Measurements from ENCODE around the gene ZNF609.

The ZNF609 gene

DNA sequence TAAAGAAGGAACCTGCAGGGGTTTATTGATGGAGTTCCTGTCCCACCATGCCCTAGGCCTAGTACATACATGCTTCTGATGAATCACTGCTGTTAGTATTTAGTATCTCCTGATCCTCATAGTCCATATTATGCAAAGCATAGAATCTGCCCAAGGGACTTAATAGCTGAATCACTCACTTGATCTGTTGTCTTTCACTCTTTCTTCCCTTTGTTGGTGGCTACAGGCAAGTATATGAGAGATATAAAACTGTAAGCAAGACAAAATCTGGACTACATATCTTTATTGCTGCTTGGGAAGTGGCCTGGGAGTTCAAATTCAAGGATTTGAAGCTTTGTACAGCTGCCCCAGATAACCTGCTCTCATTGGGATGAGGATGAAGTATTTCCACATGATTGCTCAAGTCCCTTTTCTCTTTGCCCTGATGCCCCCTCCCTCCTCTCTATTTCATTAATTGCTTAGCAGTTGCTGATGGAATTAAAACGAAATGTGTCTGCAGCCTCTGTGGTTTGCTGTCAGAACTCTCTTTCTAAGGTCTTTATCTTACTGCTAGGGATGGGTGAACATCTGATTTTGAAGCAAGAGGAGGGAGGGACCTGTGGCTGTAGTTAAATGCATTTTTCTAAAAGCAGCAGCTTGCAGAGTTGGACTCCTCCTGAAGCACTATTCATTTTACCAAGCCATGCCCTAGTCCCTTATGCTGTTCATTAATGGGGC is 114.1 kb downstream of the ZNF609 start:
- no peak overlapping the region for H3K4me3 ChIP-seq (replicated peaks; ENCODE audit: low read depth, low read length)
- no peak for DNase-seq (ENCODE audit: extremely low read depth, low read depth)
- no peak for TF ChIP-seq CTCF (IDR thresholded peaks at IDR 0.05; ENCODE audit: low read depth, low read length, missing control alignments)

DNA sequence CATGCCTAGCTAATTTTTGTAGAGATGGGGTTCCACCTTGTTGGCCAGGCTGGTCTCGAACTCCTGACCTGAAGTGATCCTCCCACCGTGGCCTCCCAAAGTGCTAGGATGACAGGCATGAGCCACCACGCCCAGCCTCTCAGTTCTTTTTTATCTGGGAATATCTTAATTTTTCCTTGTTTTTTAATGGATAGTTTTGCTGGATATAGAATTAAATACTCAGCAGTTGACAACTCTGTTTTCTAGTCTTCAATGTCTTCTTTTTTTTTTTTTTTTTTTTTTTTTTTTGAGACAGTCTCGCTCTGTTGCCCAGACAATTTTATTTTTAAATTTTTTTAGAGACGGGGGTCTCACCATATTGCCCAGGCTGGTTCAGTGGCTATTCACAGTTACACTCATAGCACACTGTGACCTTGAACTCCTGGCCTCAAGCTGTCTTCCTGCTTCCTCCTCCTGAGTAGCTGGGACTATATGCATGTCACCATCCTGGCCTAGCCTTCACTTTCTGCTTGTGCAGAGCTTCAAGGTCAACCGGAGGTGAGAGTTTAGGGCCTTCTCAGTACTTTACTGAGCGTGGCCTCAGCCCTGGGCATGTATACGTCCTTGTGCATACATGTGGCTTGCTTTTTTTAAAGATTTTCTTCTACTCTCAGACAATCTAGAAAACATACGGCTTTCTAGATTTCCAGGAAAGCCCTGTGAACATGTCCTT is 120.5 kb downstream of the ZNF609 start:
- DNase-seq (ENCODE audit: extremely low read depth, low read depth): no peak
- TF ChIP-seq CTCF (IDR thresholded peaks at IDR 0.05; ENCODE audit: low read depth, low read length, missing control alignments): no peak
- no peak overlapping the region for H3K4me3 ChIP-seq (replicated peaks; ENCODE audit: low read depth, low read length)

GRCh38 chr15:64581408-64581761 is 121.0 kb downstream of the ZNF609 start:
- TF ChIP-seq CTCF (IDR thresholded peaks at IDR 0.05; ENCODE audit: low read depth, low read length, missing control alignments): no peak
- DNase-seq (ENCODE audit: extremely low read depth, low read depth): no peak
- no peak overlapping the region for H3K4me3 ChIP-seq (replicated peaks; ENCODE audit: low read depth, low read length)

DNA sequence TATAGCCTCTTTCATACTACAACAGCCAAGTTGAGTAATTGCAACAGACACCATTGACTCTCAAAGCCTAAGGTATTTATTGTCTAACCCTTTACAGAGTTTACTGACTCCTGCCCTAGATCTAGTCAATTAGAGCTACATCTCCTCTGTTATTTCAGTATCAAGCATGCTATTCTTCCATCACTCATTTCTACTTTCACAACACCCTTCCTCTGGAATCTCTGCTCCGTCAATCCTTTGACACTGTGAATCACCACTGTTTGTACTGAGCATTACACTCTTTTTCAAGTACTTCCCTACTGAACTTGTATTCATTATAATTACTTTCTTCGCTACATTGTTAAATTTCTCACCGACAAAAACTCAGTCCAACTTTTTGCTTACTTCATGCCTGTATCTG is 121.8 kb downstream of the ZNF609 start:
- no peak for TF ChIP-seq CTCF (IDR thresholded peaks at IDR 0.05; ENCODE audit: low read depth, low read length, missing control alignments)
- DNase-seq (ENCODE audit: extremely low read depth, low read depth): no peak
- no peak overlapping the region for H3K4me3 ChIP-seq (replicated peaks; ENCODE audit: low read depth, low read length)

DNA sequence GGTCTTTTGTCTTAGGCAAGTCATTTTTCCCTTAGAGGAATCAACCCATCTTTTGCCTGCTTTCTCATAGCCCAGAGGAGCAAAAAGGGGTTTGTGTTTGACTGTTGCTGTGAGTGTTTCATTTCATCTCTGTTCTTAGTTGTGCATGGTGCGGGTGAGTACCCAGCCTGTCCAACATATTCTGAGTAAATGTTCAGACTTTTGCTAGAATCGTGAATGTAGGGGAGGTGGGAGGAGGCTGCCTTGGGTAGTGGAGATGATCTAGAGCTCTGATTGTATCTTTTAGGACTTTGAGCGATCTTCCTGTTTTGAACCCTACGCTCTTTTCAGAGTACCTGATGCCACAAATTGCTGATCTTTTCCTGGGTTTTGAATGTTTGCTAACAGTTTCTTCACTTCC is 123.1 kb downstream of the ZNF609 start:
- TF ChIP-seq CTCF (IDR thresholded peaks at IDR 0.05; ENCODE audit: low read depth, low read length, missing control alignments): no peak
- no peak for DNase-seq (ENCODE audit: extremely low read depth, low read depth)
- H3K4me3 ChIP-seq (replicated peaks; ENCODE audit: low read depth, low read length): no peak overlapping the region

- DNase-seq (ENCODE audit: extremely low read depth, low read depth): no peak
- TF ChIP-seq CTCF (IDR thresholded peaks at IDR 0.05; ENCODE audit: low read depth, low read length, missing control alignments): no peak
Measured at GRCh38 chr15:64583983-64584382, 123.6 kb downstream of the ZNF609 start.

More at GRCh38 chr15:64583983-64584382, 123.6 kb downstream of the ZNF609 start:
- H3K4me3 ChIP-seq (replicated peaks; ENCODE audit: low read depth, low read length): no peak overlapping the region

Data from HFF-Myc (cell line).